Ovary (tissue), 3 donors: ENCODE data around the gene AVPR1A.

Experiments
- CTCF ChIP-seq, 3 donors: fragments of 450-650 bp in 2 of 3; fragments of 200-600 bp in 1 of 3; IDR thresholded peaks; one replicate each; pipeline versions ENCODE4 v1.5.1 to v1.8.0; 2016 to 2022; ENCODE audit warnings: antibody characterized with exemption in 3 of 3, mild to moderate bottlenecking in 1 of 3
- POLR2A ChIP-seq: fragments of 450-650 bp; IDR thresholded peaks from one replicate; pipeline ENCODE4 v1.6.1; 2017; ENCODE audit warnings: antibody characterized with exemption, mild to moderate bottlenecking, moderate library complexity
- donor health status: DM: no; HTN: no; CAD: no.

DNA sequence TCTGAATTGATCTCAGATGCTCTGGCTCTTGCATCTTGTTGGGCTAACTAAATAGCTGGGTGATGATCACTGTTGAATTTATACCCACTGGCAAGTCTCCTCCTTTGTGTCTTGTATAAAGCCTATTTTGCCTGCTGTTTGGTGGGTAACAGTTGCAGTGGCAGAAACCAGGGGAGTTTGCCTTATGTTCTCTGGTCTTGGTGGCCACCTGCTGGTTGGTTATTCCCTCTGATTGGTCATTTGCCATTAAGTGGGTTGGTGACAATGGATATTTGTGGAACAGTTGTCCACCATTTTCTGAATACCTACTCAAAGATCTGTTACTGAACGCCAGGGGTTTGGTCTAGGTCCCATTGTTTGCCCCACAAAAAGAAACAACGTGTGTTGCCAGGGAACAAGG lies 52.1 kb downstream of the AVPR1A start:
- TF ChIP-seq CTCF (IDR thresholded peaks at IDR 0.05) (no peak), POLR2A (no peak)
